GM10248 (cell line): ENCODE data around the gene BCL2L11.
A peak's percentile ranks its signal among the peaks of the same experiment; 100 is the strongest.

ENCODE experiments used
- CTCF ChIA-PET: fragments of 300-600 bp; sonication (Branson Sonifier 250); formaldehyde crosslinking; extraction: SDS; loops from one replicate; lab custom pipeline; 2021; ENCODE audit warnings: antibody characterized with exemption; lab: Yijun Ruan, JAX
- POLR2A ChIA-PET: fragments of 350-650 bp; sonication (Branson Sonifier 250); formaldehyde crosslinking; extraction: SDS; loops from one replicate; lab custom pipeline; 2020; ENCODE audit warnings: antibody characterized with exemption; lab: Yijun Ruan, JAX
- DNase-seq: peaks from one replicate; pipeline ENCODE4 v3.0.0; 2012; ENCODE audit errors: extremely low spot score
- TF ChIP-seq, protein P1 (sequence below): IDR thresholded peaks from 2 replicates; pipeline ENCODE4 v1.5.1; 2012; ENCODE audit warnings: mild to moderate bottlenecking, low read depth; ENCODE audit errors: extremely low read depth, missing control alignments, control extremely low read depth

Gene BCL2L11

GRCh38 chr2:111188681-111189080, 68.0 kb downstream of the BCL2L11 start:
- CTCF ChIA-PET, result interaction anchor here (1.3 to 2.0 kb wide), 3 partner anchors 10 to 17 kb away, joined by 3 to 5 read pairs (median 5); no protein-coding TSS in a partner anchor
- POLR2A ChIA-PET, result no interaction called here

DNA sequence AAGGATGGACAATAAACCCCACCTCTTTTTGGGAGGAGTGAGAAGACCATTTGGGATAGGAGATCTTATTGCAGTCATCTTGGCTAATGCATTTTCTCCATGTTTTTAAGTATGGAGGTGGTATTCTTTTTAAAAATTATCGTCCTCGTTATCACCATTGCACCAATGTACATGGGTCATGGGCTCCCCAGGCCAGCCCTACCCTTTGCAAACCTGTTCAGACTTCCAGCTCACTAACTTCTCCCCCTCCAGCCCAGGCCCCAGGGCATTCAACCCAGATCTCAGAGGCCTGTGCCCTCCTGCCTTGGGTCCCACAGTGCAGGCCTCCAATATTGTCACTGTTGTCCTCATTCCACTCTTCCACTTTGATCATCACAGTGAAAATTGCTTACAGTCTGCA, 68.4 kb downstream of the BCL2L11 start:
- ChIA-PET POLR2A (no interaction called here), CTCF (interaction anchor here (1.3 to 2.0 kb wide), 3 partner anchors 10 to 17 kb away, joined by 3 to 5 read pairs (median 5); no protein-coding TSS in a partner anchor)
- TF ChIP-seq, protein P1, sequence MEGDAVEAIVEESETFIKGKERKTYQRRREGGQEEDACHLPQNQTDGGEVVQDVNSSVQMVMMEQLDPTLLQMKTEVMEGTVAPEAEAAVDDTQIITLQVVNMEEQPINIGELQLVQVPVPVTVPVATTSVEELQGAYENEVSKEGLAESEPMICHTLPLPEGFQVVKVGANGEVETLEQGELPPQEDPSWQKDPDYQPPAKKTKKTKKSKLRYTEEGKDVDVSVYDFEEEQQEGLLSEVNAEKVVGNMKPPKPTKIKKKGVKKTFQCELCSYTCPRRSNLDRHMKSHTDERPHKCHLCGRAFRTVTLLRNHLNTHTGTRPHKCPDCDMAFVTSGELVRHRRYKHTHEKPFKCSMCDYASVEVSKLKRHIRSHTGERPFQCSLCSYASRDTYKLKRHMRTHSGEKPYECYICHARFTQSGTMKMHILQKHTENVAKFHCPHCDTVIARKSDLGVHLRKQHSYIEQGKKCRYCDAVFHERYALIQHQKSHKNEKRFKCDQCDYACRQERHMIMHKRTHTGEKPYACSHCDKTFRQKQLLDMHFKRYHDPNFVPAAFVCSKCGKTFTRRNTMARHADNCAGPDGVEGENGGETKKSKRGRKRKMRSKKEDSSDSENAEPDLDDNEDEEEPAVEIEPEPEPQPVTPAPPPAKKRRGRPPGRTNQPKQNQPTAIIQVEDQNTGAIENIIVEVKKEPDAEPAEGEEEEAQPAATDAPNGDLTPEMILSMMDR, result no peak
- DNase-seq, result no peak

More at GRCh38 chr2:111188681-111189080, 68.0 kb downstream of the BCL2L11 start:
- no peak for DNase-seq
- TF ChIP-seq, protein P1, result no peak

GRCh38 chr2:111190816-111191540, 70.3 kb downstream of the BCL2L11 start:
- ChIA-PET CTCF (interaction anchor here (1.8 kb wide), 1 partner anchor 23 kb away, joined by 6 read pairs; no protein-coding TSS in a partner anchor), POLR2A (no interaction called here)
- TF ChIP-seq, protein P1, result no peak
- no peak for DNase-seq

- ChIA-PET CTCF (interaction anchor here (1.8 kb wide), 1 partner anchor 24 kb away, joined by 6 read pairs; no protein-coding TSS in a partner anchor), POLR2A (no interaction called here)
Observed at GRCh38 chr2:111191877-111192276, 71.2 kb downstream of the BCL2L11 start.

DNA sequence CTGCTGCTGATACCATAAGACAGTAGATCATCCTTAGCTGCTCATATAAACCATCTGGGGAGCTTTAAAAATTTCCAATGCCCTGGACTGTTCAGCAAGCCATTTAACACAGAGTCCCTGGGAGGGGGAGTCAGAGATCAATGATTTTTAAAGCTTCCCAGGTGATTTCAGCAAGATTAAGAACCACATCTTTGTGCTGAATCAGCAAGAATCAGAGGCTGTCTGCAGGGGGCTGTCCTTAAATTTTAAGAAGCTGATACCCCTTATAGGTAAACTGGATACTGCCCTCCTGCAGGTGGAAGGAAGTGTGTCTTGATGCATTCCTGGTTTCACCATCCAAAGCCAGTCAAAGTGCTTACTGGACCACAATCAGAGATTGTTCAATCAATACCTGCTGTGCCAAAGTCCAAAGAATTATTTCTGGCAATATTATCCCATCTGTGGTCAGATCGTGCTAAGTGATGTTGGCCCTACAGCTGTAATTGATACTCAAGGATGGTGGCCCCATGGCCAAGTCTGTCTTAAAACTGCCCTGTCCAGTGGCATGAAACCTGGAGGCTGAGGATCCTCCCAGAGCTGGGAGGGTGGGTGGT, 72.2 kb downstream of the BCL2L11 start:
- ChIA-PET CTCF (interaction anchor here (0.8 to 1.8 kb wide), 3 partner anchors 11 to 46 kb away, joined by 3 to 6 read pairs (median 3); no protein-coding TSS in a partner anchor), POLR2A (no interaction called here)
- TF ChIP-seq, protein P1, result no peak
- no peak for DNase-seq

More at GRCh38 chr2:111191877-111192276, 71.2 kb downstream of the BCL2L11 start:
- DNase-seq, result no peak
- TF ChIP-seq, protein P1, result no peak

DNA sequence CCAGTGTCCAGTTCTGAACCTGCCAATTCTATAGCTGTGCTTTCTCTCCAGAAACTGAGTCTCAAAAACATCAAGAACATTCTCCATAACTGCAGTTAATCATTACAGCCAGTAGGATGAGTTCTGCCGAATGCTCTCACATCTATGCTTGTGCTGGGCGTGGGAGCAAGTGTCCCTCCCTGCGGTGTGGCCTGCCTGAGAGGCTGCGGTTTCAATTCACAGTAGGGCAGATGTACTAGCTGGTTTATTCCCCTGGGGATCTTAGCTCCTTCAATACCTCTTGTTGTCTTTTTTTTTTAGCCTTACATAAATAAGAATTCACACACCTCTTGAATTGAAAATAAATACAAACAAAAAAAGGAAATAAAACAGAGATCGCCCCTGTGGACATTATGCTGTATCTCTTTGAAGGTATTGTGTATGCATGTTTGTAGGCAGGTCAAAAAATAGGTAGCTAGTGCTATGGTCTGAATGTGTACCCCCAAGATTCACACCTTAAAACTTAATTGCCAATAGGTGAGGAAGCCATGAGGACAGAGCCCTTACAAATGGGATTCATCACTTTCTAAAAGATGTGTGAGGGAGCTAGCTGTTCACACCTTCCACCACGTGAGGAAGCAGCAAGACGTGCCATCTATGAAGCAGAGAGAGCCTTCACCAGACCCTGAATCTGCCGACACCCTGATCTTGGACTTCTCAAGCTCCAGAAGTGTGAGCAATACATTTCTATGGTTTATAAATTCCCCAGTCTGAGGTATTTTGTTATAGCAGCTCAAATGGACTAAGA, 74.3 kb downstream of the BCL2L11 start:
- TF ChIP-seq, protein P1, result peak; percentile 22
- DNase-seq, result peak; percentile 65
- CTCF ChIA-PET, result interaction anchor here (0.8 to 1.6 kb wide), 6 partner anchors 9 to 47 kb away, joined by 3 to 5 read pairs (median 4); no protein-coding TSS in a partner anchor
- POLR2A ChIA-PET, result no interaction called here
